PC-3 (cell line): ENCODE data around the gene VSTM4.

Experiments
- EZH2 ChIP-seq: fragments of 300-600 bp; sonication (generic); IDR thresholded peaks from one replicate; pipeline ENCODE4 v1.6.1; 2017; ENCODE audit warnings: antibody characterized with exemption, mild to moderate bottlenecking, low read length; ENCODE audit not compliant: unreplicated experiment
- TF ChIP-seq, protein P1 (sequence below): fragments of 300-600 bp; sonication (generic); conservative IDR thresholded peaks from 2 replicates; pipeline ENCODE4 v1.5.1; 2017; ENCODE audit warnings: antibody characterized with exemption, low read depth, mild to moderate bottlenecking, low read length

GRCh38 chr10:49163741-49164140 is 48.4 kb upstream of the VSTM4 start:
- TF ChIP-seq, protein P1, sequence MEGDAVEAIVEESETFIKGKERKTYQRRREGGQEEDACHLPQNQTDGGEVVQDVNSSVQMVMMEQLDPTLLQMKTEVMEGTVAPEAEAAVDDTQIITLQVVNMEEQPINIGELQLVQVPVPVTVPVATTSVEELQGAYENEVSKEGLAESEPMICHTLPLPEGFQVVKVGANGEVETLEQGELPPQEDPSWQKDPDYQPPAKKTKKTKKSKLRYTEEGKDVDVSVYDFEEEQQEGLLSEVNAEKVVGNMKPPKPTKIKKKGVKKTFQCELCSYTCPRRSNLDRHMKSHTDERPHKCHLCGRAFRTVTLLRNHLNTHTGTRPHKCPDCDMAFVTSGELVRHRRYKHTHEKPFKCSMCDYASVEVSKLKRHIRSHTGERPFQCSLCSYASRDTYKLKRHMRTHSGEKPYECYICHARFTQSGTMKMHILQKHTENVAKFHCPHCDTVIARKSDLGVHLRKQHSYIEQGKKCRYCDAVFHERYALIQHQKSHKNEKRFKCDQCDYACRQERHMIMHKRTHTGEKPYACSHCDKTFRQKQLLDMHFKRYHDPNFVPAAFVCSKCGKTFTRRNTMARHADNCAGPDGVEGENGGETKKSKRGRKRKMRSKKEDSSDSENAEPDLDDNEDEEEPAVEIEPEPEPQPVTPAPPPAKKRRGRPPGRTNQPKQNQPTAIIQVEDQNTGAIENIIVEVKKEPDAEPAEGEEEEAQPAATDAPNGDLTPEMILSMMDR, result no peak
- TF ChIP-seq EZH2, result no peak
